Measurements from ENCODE around the gene DPY30. TPM values are rescaled to one million over a fixed set of nuclear protein-coding genes. Genes with fewer than 3 reads are reported as not detected.

The DPY30 gene
- polyA plus RNA-seq, 1 of the 3 experiments (the other 2 are of a cell fraction): 155 TPM

DNA sequence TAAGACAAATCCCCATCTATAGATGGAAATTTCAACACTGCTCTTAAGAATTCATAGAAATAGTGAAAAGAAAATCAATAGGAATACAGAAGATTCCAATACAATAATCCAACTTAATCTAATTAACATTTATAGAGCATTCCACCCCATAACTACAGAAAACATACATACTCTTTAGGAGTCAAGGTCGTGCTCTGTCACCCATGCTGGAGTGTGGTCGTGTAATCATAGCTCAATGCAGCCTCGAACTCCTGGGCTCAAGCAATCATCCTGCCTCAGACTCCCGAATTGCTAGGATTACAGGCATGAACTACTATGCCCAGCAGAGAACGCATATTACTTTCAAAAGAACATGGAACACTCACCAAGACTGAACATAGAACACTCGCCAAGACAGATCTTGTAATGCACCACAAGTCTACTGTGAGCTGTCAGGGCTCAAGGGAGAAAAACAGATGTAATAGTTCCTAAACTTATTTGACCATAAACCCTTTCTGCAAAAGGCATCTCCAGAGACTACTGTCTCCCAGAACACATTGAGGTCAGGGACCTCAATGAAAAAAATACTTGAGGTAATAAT is 42.9 kb downstream of the DPY30 start:
- H3K27me3 ChIP-seq (ENCODE audit: insufficient read depth): no peaks in the 10 kb centered on the region
- H3K9me2 ChIP-seq: no peaks in the 10 kb centered on the region
- no peak overlapping the region for H3K9ac ChIP-seq
- H3K4me1 ChIP-seq (ENCODE audit: control insufficient read depth in 1 of 2, insufficient read depth in 2 of 2, low read depth in 1 of 2, low read length in 1 of 2): peaks cover 0 to 7% of the 10 kb centered on the region in 2 experiments; a peak in 2 of 4 replicates
- no peak overlapping the region for H3K4me3 ChIP-seq (ENCODE audit: low read depth in 2 of 2, low read length in 1 of 2)
- H3K27ac ChIP-seq (ENCODE audit: low read depth in 2 of 2, low read length in 1 of 2): no peak overlapping the region
- no peak for DNase-seq
- H3K4me2 ChIP-seq: no peak overlapping the region
- H3K36me3 ChIP-seq (replicated peaks in 1 of 2; ENCODE audit: control insufficient read depth in 1 of 2, insufficient read depth in 2 of 2, low read length in 1 of 2): no peaks in the 10 kb centered on the region
- no peaks in the 10 kb centered on the region for H3K9me3 ChIP-seq
- TF ChIP-seq RXRA (IDR thresholded peaks at IDR 0.05; ENCODE audit: borderline replicate concordance, low read depth) (no peak), GABPA (IDR thresholded peaks at IDR 0.05; ENCODE audit: low read depth) (no peak), FOSL2 (IDR thresholded peaks at IDR 0.05; ENCODE audit: borderline replicate concordance, low read depth) (no peak), POLR2AphosphoS5 (IDR thresholded peaks at IDR 0.05; ENCODE audit: low read depth, low read length) (no peak), EP300 (IDR thresholded peaks at IDR 0.05; ENCODE audit: borderline replicate concordance in 1 of 2, low read depth in 1 of 2, low read length in 1 of 2) (no peak), RAD21 (IDR thresholded peaks at IDR 0.05; ENCODE audit: low read length) (no peak), TAF1 (IDR thresholded peaks at IDR 0.05; ENCODE audit: borderline replicate concordance, low read depth, low read length) (no peak), SIN3A (IDR thresholded peaks at IDR 0.05; ENCODE audit: borderline replicate concordance, low read depth, low read length) (no peak), ELF1 (IDR thresholded peaks at IDR 0.05) (no peak), TCF12 (IDR thresholded peaks at IDR 0.05) (no peak), EZH2phosphoT487 (IDR thresholded peaks at IDR 0.05; ENCODE audit: borderline replicate concordance, low read depth) (no peak), CHD2 (IDR thresholded peaks at IDR 0.05; ENCODE audit: low read length, partially characterized antibody) (no peak), FOXM1 (IDR thresholded peaks at IDR 0.05; ENCODE audit: low read depth) (no peak), NFIC (IDR thresholded peaks at IDR 0.05; ENCODE audit: borderline replicate concordance) (no peak)
- TF ChIP-seq, protein P1, sequence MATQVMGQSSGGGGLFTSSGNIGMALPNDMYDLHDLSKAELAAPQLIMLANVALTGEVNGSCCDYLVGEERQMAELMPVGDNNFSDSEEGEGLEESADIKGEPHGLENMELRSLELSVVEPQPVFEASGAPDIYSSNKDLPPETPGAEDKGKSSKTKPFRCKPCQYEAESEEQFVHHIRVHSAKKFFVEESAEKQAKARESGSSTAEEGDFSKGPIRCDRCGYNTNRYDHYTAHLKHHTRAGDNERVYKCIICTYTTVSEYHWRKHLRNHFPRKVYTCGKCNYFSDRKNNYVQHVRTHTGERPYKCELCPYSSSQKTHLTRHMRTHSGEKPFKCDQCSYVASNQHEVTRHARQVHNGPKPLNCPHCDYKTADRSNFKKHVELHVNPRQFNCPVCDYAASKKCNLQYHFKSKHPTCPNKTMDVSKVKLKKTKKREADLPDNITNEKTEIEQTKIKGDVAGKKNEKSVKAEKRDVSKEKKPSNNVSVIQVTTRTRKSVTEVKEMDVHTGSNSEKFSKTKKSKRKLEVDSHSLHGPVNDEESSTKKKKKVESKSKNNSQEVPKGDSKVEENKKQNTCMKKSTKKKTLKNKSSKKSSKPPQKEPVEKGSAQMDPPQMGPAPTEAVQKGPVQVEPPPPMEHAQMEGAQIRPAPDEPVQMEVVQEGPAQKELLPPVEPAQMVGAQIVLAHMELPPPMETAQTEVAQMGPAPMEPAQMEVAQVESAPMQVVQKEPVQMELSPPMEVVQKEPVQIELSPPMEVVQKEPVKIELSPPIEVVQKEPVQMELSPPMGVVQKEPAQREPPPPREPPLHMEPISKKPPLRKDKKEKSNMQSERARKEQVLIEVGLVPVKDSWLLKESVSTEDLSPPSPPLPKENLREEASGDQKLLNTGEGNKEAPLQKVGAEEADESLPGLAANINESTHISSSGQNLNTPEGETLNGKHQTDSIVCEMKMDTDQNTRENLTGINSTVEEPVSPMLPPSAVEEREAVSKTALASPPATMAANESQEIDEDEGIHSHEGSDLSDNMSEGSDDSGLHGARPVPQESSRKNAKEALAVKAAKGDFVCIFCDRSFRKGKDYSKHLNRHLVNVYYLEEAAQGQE (IDR thresholded peaks at IDR 0.05; ENCODE audit: low read depth, low read length): no peak
- TF ChIP-seq, protein P2, sequence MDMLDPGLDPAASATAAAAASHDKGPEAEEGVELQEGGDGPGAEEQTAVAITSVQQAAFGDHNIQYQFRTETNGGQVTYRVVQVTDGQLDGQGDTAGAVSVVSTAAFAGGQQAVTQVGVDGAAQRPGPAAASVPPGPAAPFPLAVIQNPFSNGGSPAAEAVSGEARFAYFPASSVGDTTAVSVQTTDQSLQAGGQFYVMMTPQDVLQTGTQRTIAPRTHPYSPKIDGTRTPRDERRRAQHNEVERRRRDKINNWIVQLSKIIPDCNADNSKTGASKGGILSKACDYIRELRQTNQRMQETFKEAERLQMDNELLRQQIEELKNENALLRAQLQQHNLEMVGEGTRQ (IDR thresholded peaks at IDR 0.05; ENCODE audit: borderline replicate concordance, low read depth, low read length): no peak
- TF ChIP-seq, protein P3, sequence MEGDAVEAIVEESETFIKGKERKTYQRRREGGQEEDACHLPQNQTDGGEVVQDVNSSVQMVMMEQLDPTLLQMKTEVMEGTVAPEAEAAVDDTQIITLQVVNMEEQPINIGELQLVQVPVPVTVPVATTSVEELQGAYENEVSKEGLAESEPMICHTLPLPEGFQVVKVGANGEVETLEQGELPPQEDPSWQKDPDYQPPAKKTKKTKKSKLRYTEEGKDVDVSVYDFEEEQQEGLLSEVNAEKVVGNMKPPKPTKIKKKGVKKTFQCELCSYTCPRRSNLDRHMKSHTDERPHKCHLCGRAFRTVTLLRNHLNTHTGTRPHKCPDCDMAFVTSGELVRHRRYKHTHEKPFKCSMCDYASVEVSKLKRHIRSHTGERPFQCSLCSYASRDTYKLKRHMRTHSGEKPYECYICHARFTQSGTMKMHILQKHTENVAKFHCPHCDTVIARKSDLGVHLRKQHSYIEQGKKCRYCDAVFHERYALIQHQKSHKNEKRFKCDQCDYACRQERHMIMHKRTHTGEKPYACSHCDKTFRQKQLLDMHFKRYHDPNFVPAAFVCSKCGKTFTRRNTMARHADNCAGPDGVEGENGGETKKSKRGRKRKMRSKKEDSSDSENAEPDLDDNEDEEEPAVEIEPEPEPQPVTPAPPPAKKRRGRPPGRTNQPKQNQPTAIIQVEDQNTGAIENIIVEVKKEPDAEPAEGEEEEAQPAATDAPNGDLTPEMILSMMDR (IDR thresholded peaks at IDR 0.05): no peak
- TF ChIP-seq, protein P4, sequence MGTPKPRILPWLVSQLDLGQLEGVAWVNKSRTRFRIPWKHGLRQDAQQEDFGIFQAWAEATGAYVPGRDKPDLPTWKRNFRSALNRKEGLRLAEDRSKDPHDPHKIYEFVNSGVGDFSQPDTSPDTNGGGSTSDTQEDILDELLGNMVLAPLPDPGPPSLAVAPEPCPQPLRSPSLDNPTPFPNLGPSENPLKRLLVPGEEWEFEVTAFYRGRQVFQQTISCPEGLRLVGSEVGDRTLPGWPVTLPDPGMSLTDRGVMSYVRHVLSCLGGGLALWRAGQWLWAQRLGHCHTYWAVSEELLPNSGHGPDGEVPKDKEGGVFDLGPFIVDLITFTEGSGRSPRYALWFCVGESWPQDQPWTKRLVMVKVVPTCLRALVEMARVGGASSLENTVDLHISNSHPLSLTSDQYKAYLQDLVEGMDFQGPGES (IDR thresholded peaks at IDR 0.05; ENCODE audit: low read depth, low read length): no peak
- TF ChIP-seq, protein P5, sequence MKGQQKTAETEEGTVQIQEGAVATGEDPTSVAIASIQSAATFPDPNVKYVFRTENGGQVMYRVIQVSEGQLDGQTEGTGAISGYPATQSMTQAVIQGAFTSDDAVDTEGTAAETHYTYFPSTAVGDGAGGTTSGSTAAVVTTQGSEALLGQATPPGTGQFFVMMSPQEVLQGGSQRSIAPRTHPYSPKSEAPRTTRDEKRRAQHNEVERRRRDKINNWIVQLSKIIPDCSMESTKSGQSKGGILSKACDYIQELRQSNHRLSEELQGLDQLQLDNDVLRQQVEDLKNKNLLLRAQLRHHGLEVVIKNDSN (IDR thresholded peaks at IDR 0.05; ENCODE audit: borderline replicate concordance, low read depth): no peak
- TF ChIP-seq, protein P6, sequence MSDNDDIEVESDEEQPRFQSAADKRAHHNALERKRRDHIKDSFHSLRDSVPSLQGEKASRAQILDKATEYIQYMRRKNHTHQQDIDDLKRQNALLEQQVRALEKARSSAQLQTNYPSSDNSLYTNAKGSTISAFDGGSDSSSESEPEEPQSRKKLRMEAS (IDR thresholded peaks at IDR 0.05; ENCODE audit: low read depth): no peak
- H3F3A ChIP-seq (replicated peaks; ENCODE audit: insufficient read depth): no peaks in the 10 kb centered on the region
- H3K79me2 ChIP-seq (ENCODE audit: insufficient read depth): peaks cover 100% of the 10 kb centered on the region
- WGBS (ENCODE audit: low lambda C conversion rate): 93% methylated on average over 6 of the region's 6 CpGs
- CTCF ChIA-PET: no interaction called here
- H2AFZ ChIP-seq (ENCODE audit: low read depth): no peak overlapping the region
- POLR2A ChIA-PET: no interaction called here
- H4K20me1 ChIP-seq (ENCODE audit: insufficient read depth): peaks cover 80% of the 10 kb centered on the region
